HCT116 (cell line): ENCODE measurements around the gene FRMPD3. TPM values are rescaled to one million over a fixed set of nuclear protein-coding genes. Genes with fewer than 3 reads are reported as not detected.

Experiments used
- ATAC-seq: fragments of 200-7000 bp; cut with Tn5 transposase; 2 replicates; pipeline ENCODE4 v1.9.1; 2020; ENCODE audit warnings: mild to moderate bottlenecking, moderate library complexity
- BruUV-seq: library from RNA; stranded (reverse); fragments of 400-500 nt; replicated peaks from 2 replicates; lab custom pipeline; 2021; lab: Mats Ljungman, UMichigan
- CTCF ChIA-PET: fragments of 300-600 bp; sonication (Branson Sonifier 250); formaldehyde crosslinking; loops from one replicate; lab custom pipeline; 2021; ENCODE audit warnings: antibody characterized with exemption; lab: Charles Lee
- POLR2A ChIA-PET: fragments of 300-600, 350-600 bp; sonication (Branson Sonifier 250); formaldehyde crosslinking; loops from one replicate; lab custom pipeline; 2021; ENCODE audit warnings: antibody characterized with exemption; lab: Charles Lee
- RAD21 ChIA-PET, 2 experiments: fragments of 300-600 bp; sonication (Branson Sonifier 250); formaldehyde crosslinking; loops; one replicate each; lab custom pipeline; 2023; ENCODE audit warnings: low total read pairs in 2 of 2; ENCODE audit not compliant: uncharacterized antibody in 2 of 2, unreplicated experiment in 2 of 2, low non-redundant PET in 1 of 2; lab: Charles Lee
- DNase-seq: peaks from one replicate; pipeline ENCODE4 v3.0.0-alpha.2; 2010; ENCODE audit warnings: low read depth, low spot score
- H2AFZ ChIP-seq: fragments of 200-600 bp; shearing (Covaris generic), sonication (generic); 2 replicates; pipeline ENCODE4 v1.6.1; 2017; ENCODE audit warnings: low read depth, mixed run types, mixed read lengths, antibody characterized with exemption, low read length; ENCODE audit not compliant: poor library complexity, severe bottlenecking
- H3K27ac ChIP-seq: 2 replicates; pipeline ENCODE4 v1.5.1; 2012; ENCODE audit warnings: low read depth, low read length
- H3K27me3 ChIP-seq: fragments of 200-600 bp; sonication (generic); 2 replicates; pipeline ENCODE4 v1.6.1; 2016; ENCODE audit warnings: mixed run types, low read length, mixed read lengths; ENCODE audit not compliant: insufficient read depth
- H3K36me3 ChIP-seq, 2 experiments: fragments of 200-500 bp in 1 of 2; fragments of 200-600 bp in 1 of 2; sonication (Bioruptor generic) in 1 of 2; sonication (generic) in 1 of 2; 2 replicates each; pipeline versions ENCODE4 v1.5.1 to v1.6.1; 2014 to 2016; ENCODE audit warnings: low read length in 2 of 2, inconsistent platforms in 1 of 2, mixed read lengths in 1 of 2, mixed run types in 1 of 2; ENCODE audit not compliant: insufficient read depth in 2 of 2, control insufficient read depth in 1 of 2
- H3K4me1 ChIP-seq, 2 experiments: fragments of 200-600 bp in 1 of 2; sonication (generic) in 1 of 2; 2 replicates each; pipeline versions ENCODE4 v1.5.1 to v1.6.1; 2012 to 2017; ENCODE audit warnings: low read length in 2 of 2, inconsistent platforms in 1 of 2, mild to moderate bottlenecking in 1 of 2, mixed read lengths in 1 of 2, mixed run types in 1 of 2, moderate library complexity in 1 of 2; ENCODE audit not compliant: insufficient read depth in 2 of 2, control insufficient read depth in 1 of 2
- H3K4me2 ChIP-seq: fragments of 200-600 bp; sonication (generic); 2 replicates; pipeline ENCODE4 v1.6.1; 2017; ENCODE audit warnings: mixed run types, low read length, mixed read lengths
- H3K4me3 ChIP-seq, 2 experiments: fragments of 200-600 bp in 1 of 2; sonication (generic) in 1 of 2; replicated peaks in 1 of 2; 2 replicates each; pipeline ENCODE4 v1.5.1; 2011 to 2016; ENCODE audit warnings: low read length in 2 of 2, control low read depth in 1 of 2, low read depth in 1 of 2, mild to moderate bottlenecking in 1 of 2, mixed read lengths in 1 of 2, mixed run types in 1 of 2
- H3K79me2 ChIP-seq: fragments of 200-600 bp; sonication (generic); 2 replicates; pipeline ENCODE4 v1.6.1; 2017; ENCODE audit warnings: mild to moderate bottlenecking, mixed run types, low read length, moderate library complexity, mixed read lengths; ENCODE audit not compliant: insufficient read depth
- H3K9ac ChIP-seq: fragments of 200-600 bp; sonication (generic); 2 replicates; pipeline ENCODE4 v1.6.1; 2016; ENCODE audit warnings: low read length, mixed read lengths
- H3K9me2 ChIP-seq: fragments of 200-600 bp; sonication (generic), shearing (Covaris generic); 2 replicates; pipeline ENCODE4 v1.6.1; 2017; ENCODE audit warnings: mixed run types, mild to moderate bottlenecking, moderate library complexity; ENCODE audit not compliant: insufficient read depth
- H3K9me3 ChIP-seq, 2 experiments: fragments of 200-500 bp in 1 of 2; fragments of 200-600 bp in 1 of 2; sonication (Bioruptor generic) in 1 of 2; sonication (generic) in 1 of 2; 2 replicates each; pipeline ENCODE4 v1.6.1; 2014 to 2017; ENCODE audit warnings: low read length in 2 of 2, mixed read lengths in 2 of 2, inconsistent platforms in 1 of 2, low read depth in 1 of 2, mild to moderate bottlenecking in 1 of 2, mixed run types in 1 of 2, moderate library complexity in 1 of 2; ENCODE audit not compliant: control insufficient read depth in 1 of 2, insufficient read depth in 1 of 2
- H4K20me1 ChIP-seq: fragments of 200-600 bp; sonication (generic), shearing (Covaris generic); 2 replicates; pipeline ENCODE4 v1.6.1; 2017; ENCODE audit warnings: mixed run types, mild to moderate bottlenecking, moderate library complexity; ENCODE audit not compliant: insufficient read depth
- EGR1 ChIP-seq: IDR thresholded peaks from 2 replicates; pipeline ENCODE4 v1.6.1; 2012; ENCODE audit warnings: low read depth
- ELF1 ChIP-seq: IDR thresholded peaks from 2 replicates; pipeline ENCODE4 v1.6.1; 2012; ENCODE audit warnings: low read depth, borderline replicate concordance
- RAD21 ChIP-seq: IDR thresholded peaks from 2 replicates; pipeline ENCODE4 v1.6.1; 2012; ENCODE audit warnings: low read depth, mild to moderate bottlenecking
- REST ChIP-seq: IDR thresholded peaks from 2 replicates; pipeline ENCODE4 v1.6.1; 2012; ENCODE audit warnings: low read depth
- SIN3A ChIP-seq: IDR thresholded peaks from 2 replicates; pipeline ENCODE4 v1.6.1; 2012; ENCODE audit warnings: low read depth
- SRF ChIP-seq: IDR thresholded peaks from 2 replicates; pipeline ENCODE4 v1.6.1; 2012; ENCODE audit warnings: low read depth
- YY1 ChIP-seq: IDR thresholded peaks from 2 replicates; pipeline ENCODE4 v1.6.1; 2011; ENCODE audit warnings: low read length, low read depth, moderate library complexity, mild to moderate bottlenecking; ENCODE audit not compliant: insufficient replicate concordance; ENCODE audit errors: extremely low read depth
- ZBTB33 ChIP-seq: IDR thresholded peaks from 2 replicates; pipeline ENCODE4 v1.6.1; 2011; ENCODE audit warnings: mild to moderate bottlenecking, low read length, moderate library complexity; ENCODE audit not compliant: insufficient replicate concordance; ENCODE audit errors: extremely low read depth
- ZFX ChIP-seq: fragments of 450-650 bp; IDR thresholded peaks from 2 replicates; pipeline ENCODE4 v1.6.1; 2017
- intact Hi-C: fragments of 100-400 bp; cut with micrococcal nuclease; formaldehyde crosslinking; loops from 2 replicates; pipeline ENCODE4 v1.10.0; 2022
- total RNA-seq: library from RNA; stranded (reverse); gene quantifications from one replicate; pipeline ENCODE4 v1.2.1, GENCODE V29; 2021; ENCODE audit not compliant: unreplicated experiment
- TF ChIP-seq, protein P1 (sequence below), 3 experiments: fragments of 200-600 bp in 1 of 3; sonication (generic) in 1 of 3; IDR thresholded peaks in 2 of 3; conservative IDR thresholded peaks in 1 of 3; 2 replicates each; pipeline ENCODE4 v1.5.1; 2012 to 2017; ENCODE audit warnings: low read depth in 2 of 3, low read length in 2 of 3, antibody characterized with exemption in 1 of 3, borderline replicate concordance in 1 of 3, control low read depth in 1 of 3, mild to moderate bottlenecking in 1 of 3, mixed read lengths in 1 of 3, mixed run types in 1 of 3, moderate library complexity in 1 of 3; ENCODE audit not compliant: insufficient read depth in 1 of 3

The FRMPD3 gene
- total RNA-seq, 1 experiment from 2014 or later: 0.42 TPM

DNA sequence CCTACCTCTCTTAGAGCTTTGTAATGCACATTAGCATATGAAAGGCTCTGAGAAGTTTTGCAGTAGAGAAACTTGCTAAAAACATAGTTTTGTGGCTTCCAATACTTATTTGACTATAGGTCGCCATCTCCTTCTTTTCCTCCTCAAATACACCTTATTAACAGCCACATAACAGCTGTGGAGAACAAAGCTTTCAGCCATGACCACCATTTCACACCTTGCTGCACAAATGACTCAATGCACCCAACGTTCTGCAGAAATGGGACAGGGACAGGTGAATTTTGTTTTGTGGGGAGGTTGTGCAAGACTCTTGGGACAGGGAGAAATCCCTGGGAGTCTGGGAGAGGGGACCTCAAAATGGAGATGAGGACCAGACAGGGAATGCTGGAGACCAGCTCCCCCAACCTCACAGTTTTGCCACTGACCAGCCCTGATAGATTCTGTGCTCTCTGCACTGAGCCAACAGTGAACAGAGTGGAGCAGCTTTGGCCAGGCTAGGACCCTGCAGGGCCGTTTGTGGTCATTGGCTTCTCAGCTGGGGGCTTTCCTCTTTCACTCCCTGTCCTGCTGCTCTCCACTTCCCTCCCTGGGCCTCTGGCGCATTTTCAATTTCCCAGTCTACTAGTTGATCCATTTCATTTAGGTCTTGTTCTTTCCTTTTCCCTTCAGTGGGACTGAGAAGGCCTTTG lies 16.6 kb downstream of the FRMPD3 start:
- ChIA-PET RAD21 (no interaction called here), POLR2A (no interaction called here), CTCF (no interaction called here)
- no peak overlapping the region for H3K4me2 ChIP-seq
- intact Hi-C loops: no loop called here
- no peak overlapping the region for H3K27ac ChIP-seq
- no peak overlapping the region for H3K9ac ChIP-seq
- BruUV-seq: no TSS peak
- no peaks in the 10 kb centered on the region for H3K9me2 ChIP-seq
- no peak for ATAC-seq
- no peaks in the 10 kb centered on the region for H3K27me3 ChIP-seq
- no peaks in the 10 kb centered on the region for H3K36me3 ChIP-seq
- no peak for TF ChIP-seq RAD21
- no peak for TF ChIP-seq REST
- no peak for TF ChIP-seq ZFX
- no peak for TF ChIP-seq ELF1
- TF ChIP-seq, all 23 proteins: peak for 0
- Histone ChIP-seq H3K9me3 (no peaks in the 10 kb centered on the region), H3K79me2 (no peaks in the 10 kb centered on the region), H3K4me3 (no peak overlapping the region), H4K20me1 (no peaks in the 10 kb centered on the region), H2AFZ (no peak overlapping the region), H3K4me1 (no peaks in the 10 kb centered on the region)
- DNase-seq: no peak

- H3K27me3 ChIP-seq: no peaks in the 10 kb centered on the region
- H3K9me3 ChIP-seq: no peaks in the 10 kb centered on the region
- H3K9ac ChIP-seq: no peak overlapping the region
- POLR2A ChIA-PET: no interaction called here
- intact Hi-C loops: no loop called here
- no TSS peak for BruUV-seq
- no peak overlapping the region for H3K4me3 ChIP-seq
- no peak for DNase-seq
- H3K4me2 ChIP-seq: no peak overlapping the region
- no peak overlapping the region for H3K27ac ChIP-seq
- TF ChIP-seq ZBTB33 (no peak), YY1 (no peak), SRF (no peak), ELF1 (no peak), EGR1 (no peak), SIN3A (no peak)
- TF ChIP-seq, protein P1, sequence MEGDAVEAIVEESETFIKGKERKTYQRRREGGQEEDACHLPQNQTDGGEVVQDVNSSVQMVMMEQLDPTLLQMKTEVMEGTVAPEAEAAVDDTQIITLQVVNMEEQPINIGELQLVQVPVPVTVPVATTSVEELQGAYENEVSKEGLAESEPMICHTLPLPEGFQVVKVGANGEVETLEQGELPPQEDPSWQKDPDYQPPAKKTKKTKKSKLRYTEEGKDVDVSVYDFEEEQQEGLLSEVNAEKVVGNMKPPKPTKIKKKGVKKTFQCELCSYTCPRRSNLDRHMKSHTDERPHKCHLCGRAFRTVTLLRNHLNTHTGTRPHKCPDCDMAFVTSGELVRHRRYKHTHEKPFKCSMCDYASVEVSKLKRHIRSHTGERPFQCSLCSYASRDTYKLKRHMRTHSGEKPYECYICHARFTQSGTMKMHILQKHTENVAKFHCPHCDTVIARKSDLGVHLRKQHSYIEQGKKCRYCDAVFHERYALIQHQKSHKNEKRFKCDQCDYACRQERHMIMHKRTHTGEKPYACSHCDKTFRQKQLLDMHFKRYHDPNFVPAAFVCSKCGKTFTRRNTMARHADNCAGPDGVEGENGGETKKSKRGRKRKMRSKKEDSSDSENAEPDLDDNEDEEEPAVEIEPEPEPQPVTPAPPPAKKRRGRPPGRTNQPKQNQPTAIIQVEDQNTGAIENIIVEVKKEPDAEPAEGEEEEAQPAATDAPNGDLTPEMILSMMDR (IDR thresholded peaks at IDR 0.05 in 2 of 3, conservative IDR thresholded peaks at IDR 0.05 in 1 of 3; ENCODE audit: borderline replicate concordance in 1 of 3, insufficient read depth in 1 of 3, low read depth in 2 of 3, low read length in 2 of 3): no peak
- RAD21 ChIA-PET: no interaction called here
- H3K9me2 ChIP-seq: no peaks in the 10 kb centered on the region
- ATAC-seq: no peak
- no peaks in the 10 kb centered on the region for H3K36me3 ChIP-seq
- no peaks in the 10 kb centered on the region for H3K4me1 ChIP-seq
- no peaks in the 10 kb centered on the region for H3K79me2 ChIP-seq
- CTCF ChIA-PET: no interaction called here
- H4K20me1 ChIP-seq: no peaks in the 10 kb centered on the region
- no peak overlapping the region for H2AFZ ChIP-seq
These were observed 17.8 kb downstream of the FRMPD3 start for GRCh38 chrX:107467271-107467670.
